GM23338 (cell line): ENCODE measurements around the gene MAST2.

Experiments
- CREB1 ChIP-seq: fragments of 250-450 bp; sonication (Bioruptor Pico); IDR thresholded peaks from 2 replicates; pipeline ENCODE4 v1.5.0; 2020; ENCODE audit warnings: low read depth, mild to moderate bottlenecking, moderate library complexity
- EZH2 ChIP-seq: fragments of 200-600 bp; sonication (generic); IDR thresholded peaks from one replicate; pipeline ENCODE4 v1.8.0; 2017; ENCODE audit warnings: antibody characterized with exemption, mild to moderate bottlenecking, low read depth; ENCODE audit not compliant: unreplicated experiment
- EZH2phosphoT487 ChIP-seq: fragments of 200-600 bp; sonication (generic); IDR thresholded peaks from one replicate; pipeline ENCODE4 v1.8.1; 2018; ENCODE audit warnings: antibody characterized with exemption; ENCODE audit not compliant: unreplicated experiment
- JUNB ChIP-seq: IDR thresholded peaks from one replicate; pipeline ENCODE4 v1.6.1; 2016; ENCODE audit warnings: antibody characterized with exemption; ENCODE audit not compliant: unreplicated experiment
- NANOG ChIP-seq: IDR thresholded peaks from 2 replicates; pipeline ENCODE4 v1.6.1; 2016; ENCODE audit warnings: antibody characterized with exemption, borderline replicate concordance
- POLR2AphosphoS5 ChIP-seq: IDR thresholded peaks from 2 replicates; pipeline ENCODE4 v1.6.1; 2016; ENCODE audit warnings: antibody characterized with exemption, low read depth
- ZNF114 ChIP-seq: fragments of 250-450 bp; sonication (Bioruptor Pico); IDR thresholded peaks from 2 replicates; pipeline ENCODE4 v1.5.0; 2020; ENCODE audit warnings: mild to moderate bottlenecking, moderate library complexity
- ZNF331 ChIP-seq: fragments of 250-450 bp; sonication (Bioruptor Pico); IDR thresholded peaks from 2 replicates; pipeline ENCODE4 v1.5.0; 2020; ENCODE audit warnings: low read depth, mild to moderate bottlenecking, moderate library complexity
- TF ChIP-seq, protein P1 (sequence below), 2 experiments: fragments of 200-600 bp in 1 of 2; sonication (generic) in 1 of 2; conservative IDR thresholded peaks; 2 replicates each; pipeline versions ENCODE4 v1.5.1 to v1.6.1; 2016 to 2017; ENCODE audit warnings: antibody characterized with exemption in 2 of 2, low read depth in 2 of 2, mild to moderate bottlenecking in 2 of 2, moderate library complexity in 1 of 2
- TF ChIP-seq, protein P2 (sequence below): IDR thresholded peaks from one replicate; pipeline ENCODE4 v1.6.1; 2018; ENCODE audit warnings: antibody characterized with exemption; ENCODE audit not compliant: unreplicated experiment
- TF ChIP-seq, protein P3 (sequence below): IDR thresholded peaks from 2 replicates; pipeline ENCODE4 v1.6.1; 2016; ENCODE audit warnings: antibody characterized with exemption
- TF ChIP-seq, protein P4 (sequence below): fragments of 250-450 bp; sonication (Bioruptor Pico); IDR thresholded peaks from 2 replicates; pipeline ENCODE4 v1.5.0; 2020; ENCODE audit warnings: mild to moderate bottlenecking, moderate library complexity

DNA sequence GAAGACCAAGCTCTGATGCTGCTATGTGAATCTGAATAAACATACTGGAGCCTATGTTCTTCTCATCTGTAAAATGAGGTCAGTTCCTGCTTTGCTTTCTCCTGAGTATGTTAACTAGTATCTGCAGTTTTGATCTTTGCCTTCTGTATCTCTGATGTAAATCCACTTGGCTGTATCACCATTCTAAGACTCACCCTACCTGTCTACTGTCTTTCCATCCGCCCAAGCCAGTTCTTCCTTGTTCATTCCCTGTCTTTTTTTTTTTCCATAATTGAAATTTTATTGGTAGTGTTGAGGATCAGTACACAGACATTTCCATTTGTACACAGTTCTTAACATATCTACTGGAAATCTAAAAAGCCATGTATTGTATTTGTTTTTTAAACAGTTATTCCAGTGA is 31.3 kb downstream of the MAST2 start:
- TF ChIP-seq, protein P1, sequence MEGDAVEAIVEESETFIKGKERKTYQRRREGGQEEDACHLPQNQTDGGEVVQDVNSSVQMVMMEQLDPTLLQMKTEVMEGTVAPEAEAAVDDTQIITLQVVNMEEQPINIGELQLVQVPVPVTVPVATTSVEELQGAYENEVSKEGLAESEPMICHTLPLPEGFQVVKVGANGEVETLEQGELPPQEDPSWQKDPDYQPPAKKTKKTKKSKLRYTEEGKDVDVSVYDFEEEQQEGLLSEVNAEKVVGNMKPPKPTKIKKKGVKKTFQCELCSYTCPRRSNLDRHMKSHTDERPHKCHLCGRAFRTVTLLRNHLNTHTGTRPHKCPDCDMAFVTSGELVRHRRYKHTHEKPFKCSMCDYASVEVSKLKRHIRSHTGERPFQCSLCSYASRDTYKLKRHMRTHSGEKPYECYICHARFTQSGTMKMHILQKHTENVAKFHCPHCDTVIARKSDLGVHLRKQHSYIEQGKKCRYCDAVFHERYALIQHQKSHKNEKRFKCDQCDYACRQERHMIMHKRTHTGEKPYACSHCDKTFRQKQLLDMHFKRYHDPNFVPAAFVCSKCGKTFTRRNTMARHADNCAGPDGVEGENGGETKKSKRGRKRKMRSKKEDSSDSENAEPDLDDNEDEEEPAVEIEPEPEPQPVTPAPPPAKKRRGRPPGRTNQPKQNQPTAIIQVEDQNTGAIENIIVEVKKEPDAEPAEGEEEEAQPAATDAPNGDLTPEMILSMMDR (conservative IDR thresholded peaks at IDR 0.05; ENCODE audit: low read depth in 2 of 2), result no peak
- TF ChIP-seq EZH2 (no peak), JUNB (no peak), POLR2AphosphoS5 (no peak), EZH2phosphoT487 (no peak), CREB1 (CRISPR knock-in tag) (no peak), NANOG (no peak), ZNF331 (CRISPR knock-in tag) (no peak), ZNF114 (CRISPR knock-in tag) (no peak)
- TF ChIP-seq, protein P2, sequence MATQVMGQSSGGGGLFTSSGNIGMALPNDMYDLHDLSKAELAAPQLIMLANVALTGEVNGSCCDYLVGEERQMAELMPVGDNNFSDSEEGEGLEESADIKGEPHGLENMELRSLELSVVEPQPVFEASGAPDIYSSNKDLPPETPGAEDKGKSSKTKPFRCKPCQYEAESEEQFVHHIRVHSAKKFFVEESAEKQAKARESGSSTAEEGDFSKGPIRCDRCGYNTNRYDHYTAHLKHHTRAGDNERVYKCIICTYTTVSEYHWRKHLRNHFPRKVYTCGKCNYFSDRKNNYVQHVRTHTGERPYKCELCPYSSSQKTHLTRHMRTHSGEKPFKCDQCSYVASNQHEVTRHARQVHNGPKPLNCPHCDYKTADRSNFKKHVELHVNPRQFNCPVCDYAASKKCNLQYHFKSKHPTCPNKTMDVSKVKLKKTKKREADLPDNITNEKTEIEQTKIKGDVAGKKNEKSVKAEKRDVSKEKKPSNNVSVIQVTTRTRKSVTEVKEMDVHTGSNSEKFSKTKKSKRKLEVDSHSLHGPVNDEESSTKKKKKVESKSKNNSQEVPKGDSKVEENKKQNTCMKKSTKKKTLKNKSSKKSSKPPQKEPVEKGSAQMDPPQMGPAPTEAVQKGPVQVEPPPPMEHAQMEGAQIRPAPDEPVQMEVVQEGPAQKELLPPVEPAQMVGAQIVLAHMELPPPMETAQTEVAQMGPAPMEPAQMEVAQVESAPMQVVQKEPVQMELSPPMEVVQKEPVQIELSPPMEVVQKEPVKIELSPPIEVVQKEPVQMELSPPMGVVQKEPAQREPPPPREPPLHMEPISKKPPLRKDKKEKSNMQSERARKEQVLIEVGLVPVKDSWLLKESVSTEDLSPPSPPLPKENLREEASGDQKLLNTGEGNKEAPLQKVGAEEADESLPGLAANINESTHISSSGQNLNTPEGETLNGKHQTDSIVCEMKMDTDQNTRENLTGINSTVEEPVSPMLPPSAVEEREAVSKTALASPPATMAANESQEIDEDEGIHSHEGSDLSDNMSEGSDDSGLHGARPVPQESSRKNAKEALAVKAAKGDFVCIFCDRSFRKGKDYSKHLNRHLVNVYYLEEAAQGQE, result no peak
- TF ChIP-seq, protein P3, sequence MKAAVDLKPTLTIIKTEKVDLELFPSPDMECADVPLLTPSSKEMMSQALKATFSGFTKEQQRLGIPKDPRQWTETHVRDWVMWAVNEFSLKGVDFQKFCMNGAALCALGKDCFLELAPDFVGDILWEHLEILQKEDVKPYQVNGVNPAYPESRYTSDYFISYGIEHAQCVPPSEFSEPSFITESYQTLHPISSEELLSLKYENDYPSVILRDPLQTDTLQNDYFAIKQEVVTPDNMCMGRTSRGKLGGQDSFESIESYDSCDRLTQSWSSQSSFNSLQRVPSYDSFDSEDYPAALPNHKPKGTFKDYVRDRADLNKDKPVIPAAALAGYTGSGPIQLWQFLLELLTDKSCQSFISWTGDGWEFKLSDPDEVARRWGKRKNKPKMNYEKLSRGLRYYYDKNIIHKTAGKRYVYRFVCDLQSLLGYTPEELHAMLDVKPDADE, result no peak
- TF ChIP-seq, protein P4, sequence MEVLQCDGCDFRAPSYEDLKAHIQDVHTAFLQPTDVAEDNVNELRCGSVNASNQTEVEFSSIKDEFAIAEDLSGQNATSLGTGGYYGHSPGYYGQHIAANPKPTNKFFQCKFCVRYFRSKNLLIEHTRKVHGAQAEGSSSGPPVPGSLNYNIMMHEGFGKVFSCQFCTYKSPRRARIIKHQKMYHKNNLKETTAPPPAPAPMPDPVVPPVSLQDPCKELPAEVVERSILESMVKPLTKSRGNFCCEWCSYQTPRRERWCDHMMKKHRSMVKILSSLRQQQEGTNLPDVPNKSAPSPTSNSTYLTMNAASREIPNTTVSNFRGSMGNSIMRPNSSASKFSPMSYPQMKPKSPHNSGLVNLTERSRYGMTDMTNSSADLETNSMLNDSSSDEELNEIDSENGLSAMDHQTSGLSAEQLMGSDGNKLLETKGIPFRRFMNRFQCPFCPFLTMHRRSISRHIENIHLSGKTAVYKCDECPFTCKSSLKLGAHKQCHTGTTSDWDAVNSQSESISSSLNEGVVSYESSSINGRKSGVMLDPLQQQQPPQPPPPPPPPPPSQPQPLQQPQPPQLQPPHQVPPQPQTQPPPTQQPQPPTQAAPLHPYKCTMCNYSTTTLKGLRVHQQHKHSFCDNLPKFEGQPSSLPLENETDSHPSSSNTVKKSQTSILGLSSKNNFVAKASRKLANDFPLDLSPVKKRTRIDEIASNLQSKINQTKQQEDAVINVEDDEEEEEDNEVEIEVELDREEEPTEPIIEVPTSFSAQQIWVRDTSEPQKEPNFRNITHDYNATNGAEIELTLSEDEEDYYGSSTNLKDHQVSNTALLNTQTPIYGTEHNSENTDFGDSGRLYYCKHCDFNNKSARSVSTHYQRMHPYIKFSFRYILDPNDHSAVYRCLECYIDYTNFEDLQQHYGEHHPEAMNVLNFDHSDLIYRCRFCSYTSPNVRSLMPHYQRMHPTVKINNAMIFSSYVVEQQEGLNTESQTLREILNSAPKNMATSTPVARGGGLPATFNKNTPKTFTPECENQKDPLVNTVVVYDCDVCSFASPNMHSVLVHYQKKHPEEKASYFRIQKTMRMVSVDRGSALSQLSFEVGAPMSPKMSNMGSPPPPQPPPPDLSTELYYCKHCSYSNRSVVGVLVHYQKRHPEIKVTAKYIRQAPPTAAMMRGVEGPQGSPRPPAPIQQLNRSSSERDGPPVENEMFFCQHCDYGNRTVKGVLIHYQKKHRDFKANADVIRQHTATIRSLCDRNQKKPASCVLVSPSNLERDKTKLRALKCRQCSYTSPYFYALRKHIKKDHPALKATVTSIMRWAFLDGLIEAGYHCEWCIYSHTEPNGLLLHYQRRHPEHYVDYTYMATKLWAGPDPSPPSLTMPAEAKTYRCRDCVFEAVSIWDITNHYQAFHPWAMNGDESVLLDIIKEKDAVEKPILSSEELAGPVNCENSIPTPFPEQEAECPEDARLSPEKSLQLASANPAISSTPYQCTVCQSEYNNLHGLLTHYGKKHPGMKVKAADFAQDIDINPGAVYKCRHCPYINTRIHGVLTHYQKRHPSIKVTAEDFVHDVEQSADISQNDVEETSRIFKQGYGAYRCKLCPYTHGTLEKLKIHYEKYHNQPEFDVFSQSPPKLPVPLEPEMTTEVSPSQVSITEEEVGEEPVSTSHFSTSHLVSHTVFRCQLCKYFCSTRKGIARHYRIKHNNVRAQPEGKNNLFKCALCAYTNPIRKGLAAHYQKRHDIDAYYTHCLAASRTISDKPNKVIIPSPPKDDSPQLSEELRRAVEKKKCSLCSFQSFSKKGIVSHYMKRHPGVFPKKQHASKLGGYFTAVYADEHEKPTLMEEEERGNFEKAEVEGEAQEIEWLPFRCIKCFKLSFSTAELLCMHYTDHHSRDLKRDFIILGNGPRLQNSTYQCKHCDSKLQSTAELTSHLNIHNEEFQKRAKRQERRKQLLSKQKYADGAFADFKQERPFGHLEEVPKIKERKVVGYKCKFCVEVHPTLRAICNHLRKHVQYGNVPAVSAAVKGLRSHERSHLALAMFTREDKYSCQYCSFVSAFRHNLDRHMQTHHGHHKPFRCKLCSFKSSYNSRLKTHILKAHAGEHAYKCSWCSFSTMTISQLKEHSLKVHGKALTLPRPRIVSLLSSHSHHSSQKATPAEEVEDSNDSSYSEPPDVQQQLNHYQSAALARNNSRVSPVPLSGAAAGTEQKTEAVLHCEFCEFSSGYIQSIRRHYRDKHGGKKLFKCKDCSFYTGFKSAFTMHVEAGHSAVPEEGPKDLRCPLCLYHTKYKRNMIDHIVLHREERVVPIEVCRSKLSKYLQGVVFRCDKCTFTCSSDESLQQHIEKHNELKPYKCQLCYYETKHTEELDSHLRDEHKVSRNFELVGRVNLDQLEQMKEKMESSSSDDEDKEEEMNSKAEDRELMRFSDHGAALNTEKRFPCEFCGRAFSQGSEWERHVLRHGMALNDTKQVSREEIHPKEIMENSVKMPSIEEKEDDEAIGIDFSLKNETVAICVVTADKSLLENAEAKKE (CRISPR knock-in tag), result no peak
